Osteocyte (in vitro differentiated cells): ENCODE results near the gene NRP2. TPM values are rescaled to one million over a fixed set of nuclear protein-coding genes. Genes with fewer than 3 reads are reported as not detected.

Source experiments
- DNase-seq: peaks from one replicate; pipeline ENCODE4 v3.0.0; 2021; ENCODE audit warnings: mixed read lengths; ENCODE audit not compliant: unreplicated experiment; ENCODE audit errors: extremely low spot score
- H3K27ac Mint-ChIP-seq: one replicate; pipeline ENCODE4 v1.8.0; 2021; ENCODE audit warnings: mild to moderate bottlenecking, mixed read lengths; ENCODE audit not compliant: unreplicated experiment
- H3K27me3 Mint-ChIP-seq: one replicate; pipeline ENCODE4 v1.8.0; 2021; ENCODE audit warnings: mixed read lengths; ENCODE audit not compliant: unreplicated experiment
- H3K36me3 Mint-ChIP-seq: one replicate; pipeline ENCODE4 v1.8.0; 2021; ENCODE audit warnings: mixed read lengths; ENCODE audit not compliant: unreplicated experiment
- H3K4me1 Mint-ChIP-seq: one replicate; pipeline ENCODE4 v1.8.0; 2021; ENCODE audit warnings: mixed read lengths; ENCODE audit not compliant: unreplicated experiment
- H3K4me3 Mint-ChIP-seq: one replicate; pipeline ENCODE4 v1.8.0; 2021; ENCODE audit warnings: mild to moderate bottlenecking, moderate library complexity, mixed read lengths; ENCODE audit not compliant: unreplicated experiment
- H3K9me3 Mint-ChIP-seq: one replicate; pipeline ENCODE4 v1.8.0; 2021; ENCODE audit warnings: mixed read lengths; ENCODE audit not compliant: unreplicated experiment
- total RNA-seq: library from RNA; stranded (reverse); gene quantifications from 2 replicates; pipeline ENCODE4 v1.2.1, GENCODE V29; 2021
- TF ChIP-seq, protein P1 (sequence below): fragments of 200-600 bp; sonication (generic); IDR thresholded peaks from 2 replicates; pipeline ENCODE4 v1.5.0; 2021; ENCODE audit warnings: antibody characterized with exemption, mild to moderate bottlenecking, moderate library complexity

Gene NRP2
- total RNA-seq, 1 donor from 2014 or later: 52.4 TPM

DNA sequence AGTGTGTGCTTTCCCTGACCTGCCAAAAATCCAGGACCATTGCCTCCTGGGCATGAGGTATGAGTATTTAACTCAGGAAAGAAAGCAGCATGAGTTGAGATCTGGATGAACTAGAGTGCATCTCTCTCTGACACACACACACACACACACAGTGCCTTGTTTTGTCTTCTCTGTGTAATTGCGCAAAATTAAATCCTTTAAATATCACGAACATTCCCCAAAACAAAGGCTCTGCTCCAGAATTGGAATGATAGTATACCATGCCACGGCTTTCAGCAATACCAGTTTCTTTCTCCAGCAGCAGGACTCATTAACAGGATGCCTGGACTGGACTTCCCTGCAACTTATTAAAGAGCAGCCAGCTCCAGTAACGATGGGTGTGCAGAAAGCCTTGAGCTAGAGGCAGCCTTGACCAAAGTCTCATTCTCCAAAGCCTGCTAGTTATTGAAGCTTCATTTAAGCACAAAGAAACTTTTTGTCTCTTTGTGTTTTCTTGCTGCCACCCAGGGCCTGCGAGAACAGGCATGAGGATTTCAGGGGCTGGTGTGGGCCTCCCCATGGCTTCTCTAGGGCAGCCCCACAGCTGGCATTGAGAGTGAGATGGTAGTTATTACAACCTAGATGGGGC lies 101.7 kb downstream of the NRP2 start:
- H3K4me1 Mint-ChIP-seq: no peaks in the 10 kb centered on the region
- DNase-seq: no peak
- no peak overlapping the region for H3K27ac Mint-ChIP-seq
- H3K27me3 Mint-ChIP-seq: no peaks in the 10 kb centered on the region
- TF ChIP-seq, protein P1, sequence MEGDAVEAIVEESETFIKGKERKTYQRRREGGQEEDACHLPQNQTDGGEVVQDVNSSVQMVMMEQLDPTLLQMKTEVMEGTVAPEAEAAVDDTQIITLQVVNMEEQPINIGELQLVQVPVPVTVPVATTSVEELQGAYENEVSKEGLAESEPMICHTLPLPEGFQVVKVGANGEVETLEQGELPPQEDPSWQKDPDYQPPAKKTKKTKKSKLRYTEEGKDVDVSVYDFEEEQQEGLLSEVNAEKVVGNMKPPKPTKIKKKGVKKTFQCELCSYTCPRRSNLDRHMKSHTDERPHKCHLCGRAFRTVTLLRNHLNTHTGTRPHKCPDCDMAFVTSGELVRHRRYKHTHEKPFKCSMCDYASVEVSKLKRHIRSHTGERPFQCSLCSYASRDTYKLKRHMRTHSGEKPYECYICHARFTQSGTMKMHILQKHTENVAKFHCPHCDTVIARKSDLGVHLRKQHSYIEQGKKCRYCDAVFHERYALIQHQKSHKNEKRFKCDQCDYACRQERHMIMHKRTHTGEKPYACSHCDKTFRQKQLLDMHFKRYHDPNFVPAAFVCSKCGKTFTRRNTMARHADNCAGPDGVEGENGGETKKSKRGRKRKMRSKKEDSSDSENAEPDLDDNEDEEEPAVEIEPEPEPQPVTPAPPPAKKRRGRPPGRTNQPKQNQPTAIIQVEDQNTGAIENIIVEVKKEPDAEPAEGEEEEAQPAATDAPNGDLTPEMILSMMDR: no peak
- no peaks in the 10 kb centered on the region for H3K36me3 Mint-ChIP-seq
- no peak overlapping the region for H3K4me3 Mint-ChIP-seq
- H3K9me3 Mint-ChIP-seq: no peaks in the 10 kb centered on the region

DNA sequence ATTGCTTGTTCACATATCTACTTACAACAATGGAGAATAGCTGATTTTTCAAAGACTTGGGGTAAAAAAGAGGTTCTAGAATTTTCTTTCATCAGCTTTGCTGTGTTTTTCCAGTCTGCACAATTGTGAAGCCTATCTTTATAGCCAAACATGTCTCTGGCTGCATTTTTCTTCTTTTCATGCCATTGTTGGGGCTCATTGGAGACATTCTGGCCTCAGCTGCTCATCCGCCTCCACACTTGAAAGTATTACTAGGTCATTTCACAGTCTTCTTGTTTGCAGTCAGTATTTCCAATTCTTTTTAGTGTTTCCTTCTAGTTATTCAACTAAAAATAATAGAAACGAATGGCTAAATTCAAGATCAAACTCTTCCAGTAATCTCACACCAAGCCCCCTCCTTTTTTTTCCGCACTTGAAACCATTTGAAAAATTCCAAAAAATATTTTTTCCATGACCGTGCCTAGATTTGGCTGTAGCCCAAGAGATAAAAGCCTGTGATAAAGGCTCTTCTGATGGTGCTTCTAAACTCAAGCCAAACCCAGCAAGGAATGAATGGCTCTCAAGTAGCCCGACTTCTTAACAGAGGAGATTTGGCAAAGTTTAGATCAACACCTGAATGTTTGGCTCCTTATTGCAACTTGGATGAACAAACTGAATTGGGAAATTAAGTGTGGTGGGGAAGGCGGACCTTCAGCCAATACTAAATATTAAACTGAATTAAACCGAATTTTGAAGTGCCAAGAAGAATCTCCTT lies 103.4 kb downstream of the NRP2 start:
- no peaks in the 10 kb centered on the region for H3K27me3 Mint-ChIP-seq
- H3K4me1 Mint-ChIP-seq: no peaks in the 10 kb centered on the region
- no peak for DNase-seq
- no peak overlapping the region for H3K27ac Mint-ChIP-seq
- no peaks in the 10 kb centered on the region for H3K9me3 Mint-ChIP-seq
- H3K36me3 Mint-ChIP-seq: no peaks in the 10 kb centered on the region
- TF ChIP-seq, protein P1: no peak
- H3K4me3 Mint-ChIP-seq: no peak overlapping the region

DNA sequence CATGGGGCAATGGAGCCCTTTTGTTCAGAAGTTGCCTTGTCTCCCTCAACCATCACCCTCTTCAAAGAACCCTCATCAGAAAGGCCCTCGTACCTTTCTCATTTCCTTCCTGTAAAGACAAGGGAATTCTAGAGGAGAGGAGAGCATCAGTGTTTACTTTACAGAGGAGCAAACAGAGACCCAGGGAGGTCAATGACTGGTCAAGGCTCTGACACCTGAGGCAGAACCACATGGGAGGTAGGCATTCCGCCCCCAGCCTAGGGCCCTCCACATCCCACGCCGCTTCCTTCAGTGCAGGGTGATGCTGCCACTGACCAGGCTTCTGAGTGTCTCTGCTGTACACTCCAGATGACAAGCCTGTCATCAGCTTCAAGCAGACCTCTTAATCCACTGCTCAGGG lies 104.7 kb downstream of the NRP2 start:
- no peak for DNase-seq
- H3K27me3 Mint-ChIP-seq: no peaks in the 10 kb centered on the region
- TF ChIP-seq, protein P1: no peak
- H3K36me3 Mint-ChIP-seq: peaks cover 6% of the 10 kb centered on the region
- no peaks in the 10 kb centered on the region for H3K4me1 Mint-ChIP-seq
- H3K27ac Mint-ChIP-seq: no peak overlapping the region
- H3K9me3 Mint-ChIP-seq: no peaks in the 10 kb centered on the region
- H3K4me3 Mint-ChIP-seq: no peak overlapping the region

DNA sequence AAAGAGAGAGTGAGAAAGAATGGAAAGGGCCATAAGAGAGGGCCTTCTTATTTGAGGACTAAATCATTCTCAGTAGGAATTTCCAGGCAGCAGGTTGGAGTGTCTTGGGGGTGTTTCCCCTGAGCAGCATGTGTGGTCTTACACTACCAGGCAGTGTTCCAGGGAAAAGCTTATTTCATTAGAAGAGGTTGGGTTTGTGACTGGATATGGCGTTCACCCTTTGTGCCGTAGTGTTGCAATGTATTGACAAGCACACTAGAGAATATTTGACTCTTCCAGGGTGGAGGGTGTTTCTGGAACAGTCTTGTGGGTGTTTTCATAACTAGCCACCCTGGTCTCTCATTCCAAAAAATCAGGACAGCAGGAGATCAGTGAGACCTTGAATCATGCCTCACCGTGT lies 105.5 kb downstream of the NRP2 start:
- no peak overlapping the region for H3K4me3 Mint-ChIP-seq
- no peak for DNase-seq
- peaks cover 13% of the 10 kb centered on the region for H3K36me3 Mint-ChIP-seq
- no peaks in the 10 kb centered on the region for H3K9me3 Mint-ChIP-seq
- TF ChIP-seq, protein P1: no peak
- H3K4me1 Mint-ChIP-seq: no peaks in the 10 kb centered on the region
- H3K27ac Mint-ChIP-seq: no peak overlapping the region
- H3K27me3 Mint-ChIP-seq: no peaks in the 10 kb centered on the region

DNA sequence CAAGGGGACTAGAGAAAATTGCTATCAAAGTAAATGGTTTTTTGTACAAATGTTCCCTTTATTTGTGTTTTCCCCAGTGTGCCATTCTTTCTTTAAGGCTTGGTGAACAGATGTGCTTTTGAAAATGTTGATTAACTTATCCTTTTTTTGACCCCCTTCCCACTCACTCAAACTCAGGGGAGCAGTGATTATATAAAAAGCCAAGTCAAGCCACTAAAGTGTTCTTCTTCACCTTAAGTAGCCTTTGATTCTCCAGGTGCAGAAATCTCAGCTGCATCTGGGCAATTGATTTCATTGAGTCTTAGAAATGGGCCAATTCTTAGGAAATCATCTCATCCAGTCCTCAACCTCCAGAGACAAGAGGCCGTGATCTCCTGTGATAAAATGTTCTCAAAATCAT lies 107.6 kb downstream of the NRP2 start:
- TF ChIP-seq, protein P1: no peak
- H3K27me3 Mint-ChIP-seq: no peaks in the 10 kb centered on the region
- H3K4me1 Mint-ChIP-seq: no peaks in the 10 kb centered on the region
- H3K27ac Mint-ChIP-seq: no peak overlapping the region
- no peaks in the 10 kb centered on the region for H3K9me3 Mint-ChIP-seq
- H3K36me3 Mint-ChIP-seq: peaks cover 23% of the 10 kb centered on the region
- H3K4me3 Mint-ChIP-seq: no peak overlapping the region
- DNase-seq: no peak
